DOHH2 (cell line): ENCODE measurements around the gene UTP11.

Experiments
- H3F3A ChIP-seq: fragments of 200-600 bp; sonication (generic), shearing (Covaris generic); 2 replicates; pipeline ENCODE4 v1.6.0; 2016; ENCODE audit warnings: antibody characterized with exemption, mild to moderate bottlenecking; ENCODE audit not compliant: control insufficient read depth, insufficient read depth
- H3K27ac ChIP-seq: fragments of 200-600 bp; sonication (generic); 2 replicates; pipeline ENCODE4 v1.5.1; 2014; ENCODE audit warnings: low read depth, mild to moderate bottlenecking, low read length, moderate library complexity
- H3K27me3 ChIP-seq: fragments of 200-600 bp; sonication (generic); 2 replicates; pipeline ENCODE4 v1.6.1; 2014; ENCODE audit warnings: mild to moderate bottlenecking, low read length, mixed read lengths; ENCODE audit not compliant: control insufficient read depth
- H3K36me3 ChIP-seq: fragments of 200-600 bp; sonication (generic); 2 replicates; pipeline ENCODE4 v1.6.1; 2014; ENCODE audit warnings: mild to moderate bottlenecking, low read length, moderate library complexity, mixed read lengths; ENCODE audit not compliant: control insufficient read depth
- H3K4me1 ChIP-seq: fragments of 200-600 bp; sonication (generic); 2 replicates; pipeline ENCODE4 v1.6.1; 2014; ENCODE audit warnings: mild to moderate bottlenecking, low read length, mixed read lengths; ENCODE audit not compliant: control insufficient read depth
- H3K4me2 ChIP-seq: fragments of 200-600 bp; sonication (generic); 2 replicates; pipeline ENCODE4 v1.6.0; 2014; ENCODE audit warnings: mild to moderate bottlenecking, low read length, moderate library complexity
- H3K4me3 ChIP-seq: fragments of 200-600 bp; sonication (generic); 2 replicates; pipeline ENCODE4 v1.5.1; 2014; ENCODE audit warnings: mild to moderate bottlenecking, low read length, mixed read lengths
- H3K79me2 ChIP-seq: fragments of 200-600 bp; sonication (generic); 2 replicates; pipeline ENCODE4 v1.6.1; 2014; ENCODE audit warnings: mild to moderate bottlenecking, low read length, mixed read lengths; ENCODE audit not compliant: control insufficient read depth
- H3K9me2 ChIP-seq: fragments of 200-600 bp; sonication (generic); replicated peaks from 2 replicates; pipeline ENCODE4 v1.6.1; 2014; ENCODE audit warnings: mild to moderate bottlenecking, low read length, mixed read lengths; ENCODE audit not compliant: control insufficient read depth
- H3K9me3 ChIP-seq: fragments of 200-600 bp; sonication (generic); 2 replicates; pipeline ENCODE4 v1.6.1; 2014; ENCODE audit warnings: antibody characterized with exemption, low read length, mixed read lengths; ENCODE audit not compliant: control insufficient read depth, insufficient read depth
- H4K20me1 ChIP-seq: fragments of 200-600 bp; sonication (generic); 2 replicates; pipeline ENCODE4 v1.6.0; 2014; ENCODE audit warnings: low read depth, mild to moderate bottlenecking, antibody characterized with exemption, low read length, moderate library complexity; ENCODE audit not compliant: control insufficient read depth, insufficient read depth
- CTCF ChIP-seq: fragments of 200-600 bp; sonication (generic); IDR thresholded peaks from one replicate; pipeline ENCODE4 v1.5.1; 2014; ENCODE audit warnings: antibody characterized with exemption, mild to moderate bottlenecking, low read depth, low read length; ENCODE audit not compliant: poor library complexity, severe bottlenecking
- EZH2phosphoT487 ChIP-seq: fragments of 200-600 bp; sonication (generic); IDR thresholded peaks from 2 replicates; pipeline ENCODE4 v1.6.1; 2017; ENCODE audit warnings: borderline replicate concordance, mild to moderate bottlenecking, antibody characterized with exemption, low read length, moderate library complexity, mixed read lengths

Gene UTP11

GRCh38 chr1:38026592-38027200 is 14.2 kb downstream of the UTP11 start:
- Histone ChIP-seq H3K79me2 (no peaks in the 10 kb centered on the region), H4K20me1 (no peaks in the 10 kb centered on the region), H3K27ac (no peak overlapping the region), H3K4me2 (no peak overlapping the region), H3K9me3 (no peaks in the 10 kb centered on the region), H3K27me3 (peaks cover 13% of the 10 kb centered on the region; the same call in 1 of the 2 replicates), H3K36me3 (peaks cover 39% of the 10 kb centered on the region), H3K9me2 (no peaks in the 10 kb centered on the region), H3F3A (no peaks in the 10 kb centered on the region; the same call in 1 of the 2 replicates), H3K4me3 (no peak overlapping the region), H3K4me1 (peaks cover 8% of the 10 kb centered on the region)
- TF ChIP-seq EZH2phosphoT487: no peak
- peak; percentile 48 for TF ChIP-seq CTCF

- Histone ChIP-seq H3K9me2 (no peaks in the 10 kb centered on the region), H3K79me2 (no peaks in the 10 kb centered on the region), H4K20me1 (no peaks in the 10 kb centered on the region), H3K27ac (no peak overlapping the region), H3K4me2 (no peak overlapping the region), H3K4me3 (no peak overlapping the region), H3K27me3 (peaks cover 13% of the 10 kb centered on the region; the same call in 1 of the 2 replicates), H3K4me1 (peaks cover 8% of the 10 kb centered on the region), H3K9me3 (no peaks in the 10 kb centered on the region), H3F3A (no peaks in the 10 kb centered on the region; the same call in 1 of the 2 replicates), H3K36me3 (peaks cover 34% of the 10 kb centered on the region)
- TF ChIP-seq CTCF (no peak), EZH2phosphoT487 (no peak)
Observed at GRCh38 chr1:38027201-38028104, 14.9 kb downstream of the UTP11 start.

- no peaks in the 10 kb centered on the region for H3K9me3 ChIP-seq
- peaks cover 27% of the 10 kb centered on the region for H3K36me3 ChIP-seq
- no peak overlapping the region for H3K27ac ChIP-seq
- H3F3A ChIP-seq: no peaks in the 10 kb centered on the region; the same call in 1 of the 2 replicates
- H3K27me3 ChIP-seq: peaks cover 13% of the 10 kb centered on the region; the same call in 1 of the 2 replicates
- H3K79me2 ChIP-seq: no peaks in the 10 kb centered on the region
- H3K4me1 ChIP-seq: peaks cover 8% of the 10 kb centered on the region
- no peaks in the 10 kb centered on the region for H4K20me1 ChIP-seq
- no peak overlapping the region for H3K4me3 ChIP-seq
- TF ChIP-seq CTCF: no peak
- TF ChIP-seq EZH2phosphoT487: no peak
- H3K9me2 ChIP-seq: no peaks in the 10 kb centered on the region
- H3K4me2 ChIP-seq: no peak overlapping the region
Observed at GRCh38 chr1:38028105-38028591, 15.6 kb downstream of the UTP11 start.
